Kidney (tissue), 14 donors: ENCODE results near the gene SH3BP5. TPM values are rescaled to one million over a fixed set of nuclear protein-coding genes. Genes with fewer than 3 reads are reported as not detected.

Experiments used
- DNase-seq, 5 donors: peaks; one replicate each; pipeline ENCODE4 v3.0.0-alpha.2; 2013 to 2020
- FAIRE-seq: peaks from 2 replicates; lab custom pipeline; 2012; peaks lifted over from hg19 to GRCh38; lab: Jason Lieb, UNC
- H3K27ac ChIP-seq, 2 donors: one replicate each; pipeline ENCODE4 v1.7.0; 2013; ENCODE audit warnings: low read depth in 2 of 2, low read length in 2 of 2, inconsistent platforms in 1 of 2
- H3K27me3 ChIP-seq: one replicate; pipeline ENCODE4 v1.7.1; 2013; ENCODE audit warnings: low read length, inconsistent platforms; ENCODE audit not compliant: control insufficient read depth, insufficient read depth
- H3K36me3 ChIP-seq, 3 donors: one replicate each; pipeline versions ENCODE4 v1.7.0 to v1.7.1; 2013; ENCODE audit warnings: low read length in 3 of 3, control low read depth in 1 of 3, inconsistent platforms in 1 of 3; ENCODE audit not compliant: insufficient read depth in 3 of 3, control insufficient read depth in 2 of 3
- H3K4me1 ChIP-seq, 3 donors: one replicate each; pipeline versions ENCODE4 v1.7.0 to v1.7.1; 2013; ENCODE audit warnings: low read length in 3 of 3, inconsistent platforms in 1 of 3, low read depth in 1 of 3; ENCODE audit not compliant: control insufficient read depth in 2 of 3, insufficient read depth in 2 of 3
- H3K4me3 ChIP-seq, 3 donors: one replicate each; pipeline versions ENCODE4 v1.7.0 to v1.8.1; 2013; ENCODE audit warnings: low read length in 3 of 3, control low read depth in 1 of 3, inconsistent platforms in 1 of 3
- H3K9ac ChIP-seq, 3 donors: one replicate each; pipeline versions ENCODE4 v1.7.0 to v1.7.1; 2013; ENCODE audit warnings: low read length in 3 of 3, control low read depth in 1 of 3, inconsistent platforms in 1 of 3
- H3K9me3 ChIP-seq, 3 donors: one replicate each; pipeline versions ENCODE4 v1.7.0 to v1.7.1; 2013; ENCODE audit warnings: low read length in 3 of 3, control low read depth in 1 of 3, inconsistent platforms in 1 of 3; ENCODE audit not compliant: control insufficient read depth in 2 of 3, insufficient read depth in 1 of 3
- CTCF ChIP-seq: IDR thresholded peaks from 3 replicates; pipeline ENCODE4 v1.5.1; 2012; ENCODE audit warnings: mild to moderate bottlenecking, moderate library complexity, borderline replicate concordance; ENCODE audit not compliant: insufficient read depth; ENCODE audit errors: extremely low read depth
- intact Hi-C: fragments of 100-400 bp; cut with DNase I; formaldehyde crosslinking; loops from one replicate; pipeline ENCODE4 v1.11.1; 2022
- polyA plus RNA-seq: library from polyadenylated mRNA; stranded (reverse); fragments of 350-450 nt; fragmentation: Illumina TruSeq; extraction: RNeasy Lipid Tissue Mini Kit (QIAGEN cat#74804); gene quantifications from one replicate; pipeline ENCODE4 v1.2.3, GENCODE V29; 2014; ENCODE audit warnings: low read depth, low replicate concordance; ENCODE audit not compliant: insufficient read depth
- total RNA-seq: library from RNA; stranded (reverse); fragmentation: NEBNext Ultra II Directional; extraction: Animal tissue kit (Norgen Biotek cat#: 25700); gene quantifications from one replicate; pipeline ENCODE4 v1.2.1, GENCODE V29; 2021
- donor health status: control.
- donor health status: control.
- donor health status: control.
- donor health status: control.
- donor health status: control.
- donor health status: DM: yes; HTN: yes; CAD: no.
- donor health status: Normal renal cell carcinoma (clear cell type).

SH3BP5 gene
- total and polyA plus RNA-seq, 2 donors from 2014 or later = 39.1 to 109 TPM

GRCh38 chr3:15346516-15346915 is 14.1 kb upstream of the SH3BP5 start:
- Histone ChIP-seq H3K27me3 (no peaks in the 10 kb centered on the region), H3K36me3 (no peaks in the 10 kb centered on the region), H3K4me1 (no peaks in the 10 kb centered on the region), H3K9ac (no peak overlapping the region), H3K4me3 (no peak overlapping the region), H3K27ac (no peak overlapping the region), H3K9me3 (peaks cover 0 to 2% (median 0%) of the 10 kb centered on the region in 3 donors)
- FAIRE-seq (no peak), DNase-seq (no peak)
- TF ChIP-seq CTCF = no peak
- intact Hi-C loops = no loop called here

- no peak for FAIRE-seq
- H3K27ac ChIP-seq = no peak overlapping the region
- no peak for TF ChIP-seq CTCF
Observed at GRCh38 chr3:15345608-15346137, 13.3 kb upstream of the SH3BP5 start.

DNA sequence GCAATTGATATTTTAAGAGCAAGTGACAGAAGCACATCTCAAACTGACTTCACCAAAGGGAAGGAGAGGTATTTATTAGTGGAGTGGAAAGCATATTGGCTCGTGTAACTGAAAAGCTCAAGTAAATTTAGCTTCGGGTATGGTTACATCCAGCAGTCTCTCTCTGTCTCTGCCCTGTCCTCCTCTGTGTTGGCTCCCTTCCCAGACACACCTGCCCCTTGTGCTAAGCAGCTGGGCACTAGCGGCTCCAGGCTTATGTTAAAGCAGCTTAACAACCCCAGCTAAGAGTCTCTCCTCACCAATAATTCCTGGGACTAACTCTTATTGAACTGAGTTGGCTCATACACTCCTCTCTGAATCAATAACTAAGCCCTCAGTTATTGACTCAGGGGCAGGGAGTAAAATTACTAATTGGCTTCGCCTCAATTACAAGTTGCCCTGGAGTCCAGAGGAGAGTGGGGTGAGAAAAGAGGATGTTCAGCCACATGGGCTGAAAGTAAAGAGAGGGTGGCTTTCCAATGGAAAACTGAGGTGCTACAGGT is 12.8 kb upstream of the SH3BP5 start:
- no peak for TF ChIP-seq CTCF
- no peaks in the 10 kb centered on the region for H3K4me1 ChIP-seq
- no peak overlapping the region for H3K27ac ChIP-seq
- H3K27me3 ChIP-seq = no peaks in the 10 kb centered on the region
- no peak overlapping the region for H3K9ac ChIP-seq
- no peaks in the 10 kb centered on the region for H3K9me3 ChIP-seq
- FAIRE-seq = no peak
- DNase-seq = no peak
- no peaks in the 10 kb centered on the region for H3K36me3 ChIP-seq
- no peak overlapping the region for H3K4me3 ChIP-seq
- intact Hi-C loops = no loop called here

More at GRCh38 chr3:15345608-15346137, 13.3 kb upstream of the SH3BP5 start:
- H3K9ac ChIP-seq = no peak overlapping the region
- H3K4me1 ChIP-seq = no peaks in the 10 kb centered on the region
- no peak for DNase-seq
- H3K4me3 ChIP-seq = no peak overlapping the region
- H3K9me3 ChIP-seq = no peaks in the 10 kb centered on the region
- H3K27me3 ChIP-seq = no peaks in the 10 kb centered on the region
- intact Hi-C loops = no loop called here
- H3K36me3 ChIP-seq = no peaks in the 10 kb centered on the region
